HG02763 (cell line): ENCODE data around the gene DYNC1I2.
"Not testable (repeated sequence)": the region's sequence is repeated elsewhere in the genome, so short reads cannot be mapped to it uniquely, and the experiment has no call there.

Experiments used
- ATAC-seq: cut with Tn5 transposase; IDR thresholded peaks from one replicate; pipeline ENCODE4 v1.9.1; 2021; ENCODE audit warnings: mild to moderate bottlenecking, moderate library complexity; ENCODE audit not compliant: unreplicated experiment

Gene DYNC1I2

GRCh38 chr2:171771463-171771862 is 84.2 kb downstream of the DYNC1I2 start:
- ATAC-seq, result no peak

GRCh38 chr2:171772373-171772772 is 85.1 kb downstream of the DYNC1I2 start:
- ATAC-seq, result no peak

- not testable (repeated sequence) for ATAC-seq
Measured at GRCh38 chr2:171774581-171774980, 87.3 kb downstream of the DYNC1I2 start.

- no peak for ATAC-seq
Measured at GRCh38 chr2:171778515-171778914, 91.2 kb downstream of the DYNC1I2 start.

GRCh38 chr2:171785450-171785849 is 98.2 kb downstream of the DYNC1I2 start:
- no peak for ATAC-seq

- no peak for ATAC-seq
Measured at GRCh38 chr2:171787333-171788072, 100.2 kb downstream of the DYNC1I2 start.

- no peak for ATAC-seq
Measured at GRCh38 chr2:171788316-171788993, 101.2 kb downstream of the DYNC1I2 start.

- no peak for ATAC-seq
Measured at GRCh38 chr2:171789956-171790355, 102.7 kb downstream of the DYNC1I2 start.

- ATAC-seq, result no peak
Measured at GRCh38 chr2:171791361-171791760, 104.1 kb downstream of the DYNC1I2 start.

GRCh38 chr2:171792157-171792556 is 104.9 kb downstream of the DYNC1I2 start:
- ATAC-seq, result no peak

- ATAC-seq, result no peak
Measured at GRCh38 chr2:171792886-171793580, 105.8 kb downstream of the DYNC1I2 start.

- no peak for ATAC-seq
Measured at GRCh38 chr2:171793691-171794678, 106.7 kb downstream of the DYNC1I2 start.

GRCh38 chr2:171794918-171795317 is 107.6 kb downstream of the DYNC1I2 start:
- no peak for ATAC-seq
